HG03196 (cell line): ENCODE results near the gene GPR50.

ENCODE experiments used
- ATAC-seq: cut with Tn5 transposase; IDR thresholded peaks from one replicate; pipeline ENCODE4 v1.9.1; 2021; ENCODE audit not compliant: unreplicated experiment

Gene GPR50

GRCh38 chrX:151226941-151227340 lies 50.6 kb downstream of the GPR50 start:
- no peak for ATAC-seq

DNA sequence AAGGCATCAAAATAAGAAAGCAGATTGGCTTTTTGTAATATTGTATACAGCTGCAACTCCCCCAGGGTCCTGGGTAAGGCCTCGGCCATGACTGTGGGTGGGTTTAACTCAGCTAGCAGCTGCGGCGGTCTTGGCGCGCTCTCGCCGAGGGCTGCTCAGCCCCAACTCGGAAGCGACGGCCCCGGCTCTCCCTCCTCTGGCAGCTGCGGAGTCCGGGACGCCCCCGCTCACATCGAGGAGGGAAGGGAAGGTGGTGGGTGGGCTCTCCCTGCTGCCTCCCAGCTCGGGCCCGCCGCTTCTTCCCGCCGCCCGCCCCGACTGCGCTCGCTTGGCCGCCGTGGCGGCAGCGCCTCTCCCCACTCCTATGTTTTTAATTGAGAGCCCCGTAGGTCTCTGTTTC lies 51.2 kb downstream of the GPR50 start:
- ATAC-seq, result no peak

DNA sequence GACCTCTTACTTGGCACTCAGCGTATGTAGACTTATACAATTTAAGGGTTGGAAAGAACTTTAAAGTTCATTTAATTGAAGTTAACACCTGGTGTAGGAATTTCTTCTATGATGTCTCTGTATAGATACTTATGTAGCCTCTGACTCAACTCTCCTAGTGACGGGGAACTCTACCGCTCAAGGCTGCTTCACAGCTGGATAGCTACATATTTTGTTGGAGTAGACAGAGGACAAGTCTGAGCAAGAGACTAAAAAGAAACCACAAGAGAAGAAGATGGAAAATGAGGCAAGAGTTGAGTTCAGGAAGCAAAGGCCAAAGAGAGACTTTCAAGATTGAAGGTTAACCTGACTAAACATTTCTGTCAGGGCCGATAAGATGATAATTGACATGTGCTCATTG lies 52.6 kb downstream of the GPR50 start:
- ATAC-seq, result no peak
